ENCODE measurements around the gene PCDH9.

Gene PCDH9

GRCh38 chr13:66443926-66444325, 786.2 kb downstream of the PCDH9 start:
- Histone ChIP-seq H3K27ac (ENCODE audit: low read depth, low read length) (no peak overlapping the region), H4K20me1 (ENCODE audit: low read depth, low read length) (no peaks in the 10 kb centered on the region), H2AFZ (ENCODE audit: low read depth, low read length, severe bottlenecking) (no peak overlapping the region), H3K9me3 (ENCODE audit: insufficient read depth, low read length) (no peaks in the 10 kb centered on the region), H3K4me3 (ENCODE audit: insufficient read depth, low read length, poor library complexity, severe bottlenecking) (no peak overlapping the region), H3K9ac (ENCODE audit: low read length) (no peak overlapping the region), H3K4me2 (ENCODE audit: low read depth, low read length, poor library complexity, severe bottlenecking) (no peak overlapping the region), H3F3A (ENCODE audit: insufficient read depth) (no peaks in the 10 kb centered on the region), H3K36me3 (ENCODE audit: low read length) (no peaks in the 10 kb centered on the region), H3K9me2 (replicated peaks; ENCODE audit: insufficient read depth, low read length) (no peaks in the 10 kb centered on the region), H3K27me3 (ENCODE audit: low read length) (no peaks in the 10 kb centered on the region), H3K79me2 (ENCODE audit: insufficient read depth, low read length) (no peaks in the 10 kb centered on the region)
- TF ChIP-seq EZH2phosphoT487 (conservative IDR thresholded peaks at IDR 0.05; ENCODE audit: low read length) (no peak), CTCF (IDR thresholded peaks at IDR 0.05; ENCODE audit: insufficient read depth, low read length, poor library complexity, severe bottlenecking) (no peak)

GRCh38 chr13:66440938-66441337, 789.2 kb downstream of the PCDH9 start:
- no peaks in the 10 kb centered on the region for H3K9me3 ChIP-seq (ENCODE audit: insufficient read depth, low read length)
- no peaks in the 10 kb centered on the region for H3K79me2 ChIP-seq (ENCODE audit: insufficient read depth, low read length)
- no peaks in the 10 kb centered on the region for H3K9me2 ChIP-seq (replicated peaks; ENCODE audit: insufficient read depth, low read length)
- H4K20me1 ChIP-seq (ENCODE audit: low read depth, low read length) = no peaks in the 10 kb centered on the region
- no peak overlapping the region for H3K27ac ChIP-seq (ENCODE audit: low read depth, low read length)
- H3K4me2 ChIP-seq (ENCODE audit: low read depth, low read length, poor library complexity, severe bottlenecking) = no peak overlapping the region
- no peaks in the 10 kb centered on the region for H3K27me3 ChIP-seq (ENCODE audit: low read length)
- no peaks in the 10 kb centered on the region for H3F3A ChIP-seq (ENCODE audit: insufficient read depth)
- no peak overlapping the region for H3K4me3 ChIP-seq (ENCODE audit: insufficient read depth, low read length, poor library complexity, severe bottlenecking)
- no peak for TF ChIP-seq EZH2phosphoT487 (conservative IDR thresholded peaks at IDR 0.05; ENCODE audit: low read length)
- TF ChIP-seq CTCF (IDR thresholded peaks at IDR 0.05; ENCODE audit: insufficient read depth, low read length, poor library complexity, severe bottlenecking) = no peak
- H2AFZ ChIP-seq (ENCODE audit: low read depth, low read length, severe bottlenecking) = no peak overlapping the region
- no peaks in the 10 kb centered on the region for H3K36me3 ChIP-seq (ENCODE audit: low read length)
- no peak overlapping the region for H3K9ac ChIP-seq (ENCODE audit: low read length)

- TF ChIP-seq CTCF (IDR thresholded peaks at IDR 0.05; ENCODE audit: insufficient read depth, low read length, poor library complexity, severe bottlenecking) = no peak
- no peaks in the 10 kb centered on the region for H3F3A ChIP-seq (ENCODE audit: insufficient read depth)
- H3K4me3 ChIP-seq (ENCODE audit: insufficient read depth, low read length, poor library complexity, severe bottlenecking) = no peak overlapping the region
- no peak overlapping the region for H3K4me2 ChIP-seq (ENCODE audit: low read depth, low read length, poor library complexity, severe bottlenecking)
- H3K79me2 ChIP-seq (ENCODE audit: insufficient read depth, low read length) = no peaks in the 10 kb centered on the region
- no peaks in the 10 kb centered on the region for H3K27me3 ChIP-seq (ENCODE audit: low read length)
- H3K9ac ChIP-seq (ENCODE audit: low read length) = no peak overlapping the region
- no peaks in the 10 kb centered on the region for H3K36me3 ChIP-seq (ENCODE audit: low read length)
- no peaks in the 10 kb centered on the region for H3K9me2 ChIP-seq (replicated peaks; ENCODE audit: insufficient read depth, low read length)
- no peak overlapping the region for H2AFZ ChIP-seq (ENCODE audit: low read depth, low read length, severe bottlenecking)
- no peaks in the 10 kb centered on the region for H3K9me3 ChIP-seq (ENCODE audit: insufficient read depth, low read length)
- H3K27ac ChIP-seq (ENCODE audit: low read depth, low read length) = no peak overlapping the region
- no peaks in the 10 kb centered on the region for H4K20me1 ChIP-seq (ENCODE audit: low read depth, low read length)
Observed at GRCh38 chr13:66430728-66431127, 799.4 kb downstream of the PCDH9 start.

GRCh38 chr13:66430269-66430668, 799.9 kb downstream of the PCDH9 start:
- Histone ChIP-seq H3K4me3 (ENCODE audit: insufficient read depth, low read length, poor library complexity, severe bottlenecking) (no peak overlapping the region), H3K9me2 (replicated peaks; ENCODE audit: insufficient read depth, low read length) (no peaks in the 10 kb centered on the region), H2AFZ (ENCODE audit: low read depth, low read length, severe bottlenecking) (no peak overlapping the region), H3K9ac (ENCODE audit: low read length) (no peak overlapping the region), H3K4me2 (ENCODE audit: low read depth, low read length, poor library complexity, severe bottlenecking) (no peak overlapping the region), H3K36me3 (ENCODE audit: low read length) (no peaks in the 10 kb centered on the region), H3K27me3 (ENCODE audit: low read length) (no peaks in the 10 kb centered on the region), H3K79me2 (ENCODE audit: insufficient read depth, low read length) (no peaks in the 10 kb centered on the region), H3K27ac (ENCODE audit: low read depth, low read length) (no peak overlapping the region), H3K9me3 (ENCODE audit: insufficient read depth, low read length) (no peaks in the 10 kb centered on the region), H4K20me1 (ENCODE audit: low read depth, low read length) (no peaks in the 10 kb centered on the region), H3F3A (ENCODE audit: insufficient read depth) (no peaks in the 10 kb centered on the region)
- no peak for TF ChIP-seq EZH2phosphoT487 (conservative IDR thresholded peaks at IDR 0.05; ENCODE audit: low read length)

Measured in SU-DHL-6 (cell line).